ENCODE measurements around the gene ITGA1. TPM values are rescaled to one million over a fixed set of nuclear protein-coding genes. Genes with fewer than 3 reads are reported as not detected.

Gene ITGA1
- total RNA-seq, 1 experiment from 2014 or later, result 20.2 TPM

- H3K4me3 Mint-ChIP-seq (ENCODE audit: low read depth, unreplicated experiment), result no peak overlapping the region
- CTCF ChIA-PET, result no interaction called here
- BruUV-seq (replicated peaks), result no TSS peak
- no peak for DNase-seq
- no peaks in the 10 kb centered on the region for H3K9me3 Mint-ChIP-seq (ENCODE audit: low read depth, unreplicated experiment)
- intact Hi-C loops (cut with micrococcal nuclease; ENCODE audit: unreplicated experiment), result no loop called here
- no peaks in the 10 kb centered on the region for H3K27me3 Mint-ChIP-seq (ENCODE audit: unreplicated experiment)
- H3K27ac Mint-ChIP-seq (ENCODE audit: unreplicated experiment), result no peak overlapping the region
- no peaks in the 10 kb centered on the region for H3K36me3 Mint-ChIP-seq (ENCODE audit: insufficient read depth, unreplicated experiment)
- TF ChIP-seq CTCF (IDR thresholded peaks at IDR 0.05; ENCODE audit: unreplicated experiment), result no peak
- no peaks in the 10 kb centered on the region for H3K4me1 Mint-ChIP-seq (ENCODE audit: low read depth, unreplicated experiment)
Measured at GRCh38 chr5:52853650-52854049, 65.9 kb downstream of the ITGA1 start.

GRCh38 chr5:52854301-52854700 is 66.6 kb downstream of the ITGA1 start:
- DNase-seq, result no peak
- TF ChIP-seq CTCF (IDR thresholded peaks at IDR 0.05; ENCODE audit: unreplicated experiment), result no peak
- intact Hi-C loops (cut with micrococcal nuclease; ENCODE audit: unreplicated experiment), result no loop called here
- Mint-ChIP-seq H3K36me3 (ENCODE audit: insufficient read depth, unreplicated experiment) (no peaks in the 10 kb centered on the region), H3K27ac (ENCODE audit: unreplicated experiment) (no peak overlapping the region), H3K27me3 (ENCODE audit: unreplicated experiment) (no peaks in the 10 kb centered on the region), H3K4me1 (ENCODE audit: low read depth, unreplicated experiment) (no peaks in the 10 kb centered on the region), H3K4me3 (ENCODE audit: low read depth, unreplicated experiment) (no peak overlapping the region), H3K9me3 (ENCODE audit: low read depth, unreplicated experiment) (no peaks in the 10 kb centered on the region)
- CTCF ChIA-PET, result no interaction called here
- no TSS peak for BruUV-seq (replicated peaks)

- Mint-ChIP-seq H3K4me3 (ENCODE audit: low read depth, unreplicated experiment) (no peak overlapping the region), H3K4me1 (ENCODE audit: low read depth, unreplicated experiment) (no peaks in the 10 kb centered on the region), H3K27ac (ENCODE audit: unreplicated experiment) (no peak overlapping the region), H3K27me3 (ENCODE audit: unreplicated experiment) (no peaks in the 10 kb centered on the region), H3K9me3 (ENCODE audit: low read depth, unreplicated experiment) (no peaks in the 10 kb centered on the region), H3K36me3 (ENCODE audit: insufficient read depth, unreplicated experiment) (no peaks in the 10 kb centered on the region)
- CTCF ChIA-PET, result no interaction called here
- TF ChIP-seq CTCF (IDR thresholded peaks at IDR 0.05; ENCODE audit: unreplicated experiment), result no peak
- DNase-seq, result no peak
- no TSS peak for BruUV-seq (replicated peaks)
- intact Hi-C loops (cut with micrococcal nuclease; ENCODE audit: unreplicated experiment), result no loop called here
Measured at GRCh38 chr5:52854949-52855348, 67.2 kb downstream of the ITGA1 start.

GRCh38 chr5:52856564-52856963 is 68.8 kb downstream of the ITGA1 start:
- no peaks in the 10 kb centered on the region for H3K36me3 Mint-ChIP-seq (ENCODE audit: insufficient read depth, unreplicated experiment)
- DNase-seq, result no peak
- H3K27me3 Mint-ChIP-seq (ENCODE audit: unreplicated experiment), result no peaks in the 10 kb centered on the region
- no peaks in the 10 kb centered on the region for H3K9me3 Mint-ChIP-seq (ENCODE audit: low read depth, unreplicated experiment)
- no peak overlapping the region for H3K27ac Mint-ChIP-seq (ENCODE audit: unreplicated experiment)
- BruUV-seq (replicated peaks), result no TSS peak
- no peaks in the 10 kb centered on the region for H3K4me1 Mint-ChIP-seq (ENCODE audit: low read depth, unreplicated experiment)
- CTCF ChIA-PET, result interaction anchor here (0.6 kb wide), 2 partner anchors 19 to 523 kb away, joined by 3 to 4 read pairs; no protein-coding TSS in a partner anchor
- intact Hi-C loops (cut with micrococcal nuclease; ENCODE audit: unreplicated experiment), result no loop called here
- TF ChIP-seq CTCF (IDR thresholded peaks at IDR 0.05; ENCODE audit: unreplicated experiment), result no peak
- H3K4me3 Mint-ChIP-seq (ENCODE audit: low read depth, unreplicated experiment), result no peak overlapping the region

Data from Calu3 (cell line).